HG03103 (cell line): ENCODE data around the gene ERV3-1.
"Not testable (repeated sequence)": the region's sequence is repeated elsewhere in the genome, so short reads cannot be mapped to it uniquely, and the experiment has no call there.

Experiments used
- ATAC-seq: cut with Tn5 transposase; IDR thresholded peaks from one replicate; pipeline ENCODE4 v1.9.1; 2021; ENCODE audit warnings: low read depth; ENCODE audit not compliant: unreplicated experiment

ERV3-1 gene

GRCh38 chr7:64945503-64946175 lies 60.8 kb downstream of the ERV3-1 start:
- ATAC-seq: no peak

GRCh38 chr7:64944667-64945502 lies 61.6 kb downstream of the ERV3-1 start:
- ATAC-seq: not testable (repeated sequence)
